WTC11 (cell line): Measurements from ENCODE around the gene GRK1. TPM values are rescaled to one million over a fixed set of nuclear protein-coding genes. Genes with fewer than 3 reads are reported as not detected.

ENCODE experiments used
- ATAC-seq: fragments of 200-7000 bp; cut with Tn5 transposase; 2 replicates; pipeline ENCODE4 v1.10.0; 2021; ENCODE audit warnings: mild to moderate bottlenecking, moderate library complexity
- CTCF ChIA-PET: fragments of 300-600 bp; sonication (Branson Sonifier 250); formaldehyde crosslinking; loops from one replicate; lab custom pipeline; 2021; ENCODE audit warnings: antibody characterized with exemption; lab: Charles Lee
- POLR2A ChIA-PET: fragments of 350-600 bp; sonication (Branson Sonifier 250); formaldehyde crosslinking; loops from one replicate; lab custom pipeline; 2021; ENCODE audit warnings: antibody characterized with exemption; lab: Charles Lee
- DNase-seq: peaks from one replicate; pipeline ENCODE4 v3.0.0; 2021; ENCODE audit warnings: low spot score
- H3K27ac Mint-ChIP-seq: 2 replicates; pipeline ENCODE4 v1.8.0; 2021; ENCODE audit warnings: mixed read lengths
- H3K27me3 Mint-ChIP-seq: 2 replicates; pipeline ENCODE4 v1.8.0; 2021; ENCODE audit warnings: low read depth, mild to moderate bottlenecking, moderate library complexity, mixed read lengths
- H3K36me3 Mint-ChIP-seq: 2 replicates; pipeline ENCODE4 v1.8.0; 2021; ENCODE audit warnings: mixed read lengths
- H3K4me1 Mint-ChIP-seq: 2 replicates; pipeline ENCODE4 v1.8.0; 2022; ENCODE audit warnings: mixed read lengths
- H3K4me3 Mint-ChIP-seq: 2 replicates; pipeline ENCODE4 v1.8.0; 2021; ENCODE audit warnings: mild to moderate bottlenecking, moderate library complexity, mixed read lengths
- H3K9me3 Mint-ChIP-seq: 2 replicates; pipeline ENCODE4 v1.8.0; 2021; ENCODE audit warnings: mixed read lengths
- ATF2 ChIP-seq: sonication (generic); formaldehyde crosslinking; IDR thresholded peaks from 2 replicates; pipeline ENCODE4 v1.8.1; 2022; ENCODE audit warnings: low read depth, missing genetic modification reagents, borderline replicate concordance
- CBFB ChIP-seq: sonication (generic); formaldehyde crosslinking; IDR thresholded peaks from 2 replicates; pipeline ENCODE4 v1.8.1; 2022; ENCODE audit warnings: mild to moderate bottlenecking, low read depth, missing genetic modification reagents
- EMX1 ChIP-seq: fragments of 250-450 bp; sonication (Bioruptor Pico); IDR thresholded peaks from 2 replicates; pipeline ENCODE4 v1.8.0; 2021; ENCODE audit warnings: mild to moderate bottlenecking
- ERG ChIP-seq: fragments of 250-450 bp; sonication (Bioruptor Pico); IDR thresholded peaks from 2 replicates; pipeline ENCODE4 v1.8.0; 2021; ENCODE audit warnings: mild to moderate bottlenecking
- FOXJ3 ChIP-seq: sonication (generic); formaldehyde crosslinking; IDR thresholded peaks from 2 replicates; pipeline ENCODE4 v1.9.0; 2021; ENCODE audit warnings: missing genetic modification reagents, mild to moderate bottlenecking, borderline replicate concordance
- KAT7 ChIP-seq: sonication (generic); formaldehyde crosslinking; IDR thresholded peaks from 2 replicates; pipeline ENCODE4 v1.8.1; 2023; ENCODE audit warnings: missing genetic modification reagents, mild to moderate bottlenecking, borderline replicate concordance
- NFATC4 ChIP-seq: fragments of 250-450 bp; sonication (Bioruptor Pico); IDR thresholded peaks from 2 replicates; pipeline ENCODE4 v1.9.0; 2021; ENCODE audit warnings: mild to moderate bottlenecking
- NFE2L1 ChIP-seq: sonication (generic); formaldehyde crosslinking; IDR thresholded peaks from 2 replicates; pipeline ENCODE4 v1.8.1; 2023; ENCODE audit warnings: missing genetic modification reagents
- NR2C2 ChIP-seq: sonication (generic); formaldehyde crosslinking; IDR thresholded peaks from 2 replicates; pipeline ENCODE4 v1.8.0; 2022; ENCODE audit warnings: mild to moderate bottlenecking, missing genetic modification reagents
- PRDM15 ChIP-seq: sonication (generic); formaldehyde crosslinking; IDR thresholded peaks from 2 replicates; pipeline ENCODE4 v1.8.0; 2022; ENCODE audit warnings: missing genetic modification reagents
- RELA ChIP-seq: sonication (generic); formaldehyde crosslinking; IDR thresholded peaks from 2 replicates; pipeline ENCODE4 v1.8.1; 2022; ENCODE audit warnings: missing genetic modification reagents, mild to moderate bottlenecking, borderline replicate concordance
- SMAD3 ChIP-seq: sonication (generic); formaldehyde crosslinking; IDR thresholded peaks from 2 replicates; pipeline ENCODE4 v1.8.0; 2022; ENCODE audit warnings: missing genetic modification reagents, mild to moderate bottlenecking, borderline replicate concordance
- ZBTB21 ChIP-seq: sonication (generic); formaldehyde crosslinking; IDR thresholded peaks from 2 replicates; pipeline ENCODE4 v1.8.1; 2023; ENCODE audit warnings: mild to moderate bottlenecking, missing genetic modification reagents, borderline replicate concordance
- ZNF232 ChIP-seq: sonication (generic); formaldehyde crosslinking; IDR thresholded peaks from 2 replicates; pipeline ENCODE4 v1.8.0; 2022; ENCODE audit warnings: mild to moderate bottlenecking, missing genetic modification reagents
- ZNF263 ChIP-seq: sonication (generic); formaldehyde crosslinking; IDR thresholded peaks from 2 replicates; pipeline ENCODE4 v1.8.1; 2022; ENCODE audit warnings: low read depth, mild to moderate bottlenecking, moderate library complexity, missing genetic modification reagents
- ZNF317 ChIP-seq: sonication (generic); formaldehyde crosslinking; IDR thresholded peaks from 2 replicates; pipeline ENCODE4 v1.8.1; 2023; ENCODE audit warnings: low read depth, mild to moderate bottlenecking, moderate library complexity, missing genetic modification reagents, borderline replicate concordance
- ZNF396 ChIP-seq: fragments of 250-450 bp; sonication (Bioruptor Pico); IDR thresholded peaks from 2 replicates; pipeline ENCODE4 v1.8.0; 2021; ENCODE audit warnings: mild to moderate bottlenecking, moderate library complexity, borderline replicate concordance
- ZNF671 ChIP-seq: fragments of 250-450 bp; sonication (Bioruptor Pico); IDR thresholded peaks from 2 replicates; pipeline ENCODE4 v1.8.0; 2021; ENCODE audit warnings: mild to moderate bottlenecking
- total RNA-seq: library from RNA; stranded (reverse); gene quantifications from 3 replicates; pipeline ENCODE4 v1.2.3, GENCODE V29; 2021
- TF ChIP-seq, protein P1 (sequence below): sonication (generic); formaldehyde crosslinking; IDR thresholded peaks from 2 replicates; pipeline ENCODE4 v1.8.1; 2023; ENCODE audit warnings: mild to moderate bottlenecking, moderate library complexity, missing genetic modification reagents
- TF ChIP-seq, protein P2 (sequence below): fragments of 250-450 bp; sonication (Bioruptor Pico); IDR thresholded peaks from 2 replicates; pipeline ENCODE4 v1.9.0; 2021; ENCODE audit warnings: mild to moderate bottlenecking
- TF ChIP-seq, protein P3 (sequence below): sonication (generic); formaldehyde crosslinking; IDR thresholded peaks from 2 replicates; pipeline ENCODE4 v1.8.1; 2022; ENCODE audit warnings: low read depth, mild to moderate bottlenecking, moderate library complexity, missing genetic modification reagents, borderline replicate concordance
- TF ChIP-seq, protein P4 (sequence below): sonication (generic); formaldehyde crosslinking; conservative IDR thresholded peaks from 2 replicates; pipeline ENCODE4 v1.8.1; 2022; ENCODE audit warnings: mild to moderate bottlenecking, missing genetic modification reagents

GRK1 gene
- total RNA-seq, 1 experiment from 2014 or later: 0.17 TPM

GRCh38 chr13:113770441-113770840 is 103.4 kb downstream of the GRK1 start:
- H3K9me3 Mint-ChIP-seq: peaks cover 10% of the 10 kb centered on the region
- H3K36me3 Mint-ChIP-seq: no peaks in the 10 kb centered on the region; the same call in 1 of the 2 replicates
- ChIA-PET POLR2A (no interaction called here), CTCF (no interaction called here)
- H3K4me1 Mint-ChIP-seq: peaks cover 9% of the 10 kb centered on the region
- no peaks in the 10 kb centered on the region for H3K27me3 Mint-ChIP-seq
- TF ChIP-seq ZNF263 (CRISPR knock-in tag) (no peak), NFATC4 (CRISPR knock-in tag) (no peak), ZNF317 (no peak), ERG (no peak), NR2C2 (no peak), ATF2 (no peak), NFE2L1 (no peak), ZNF396 (CRISPR knock-in tag) (no peak), RELA (no peak), CBFB (CRISPR knock-in tag) (no peak), FOXJ3 (CRISPR knock-in tag) (no peak), ZNF671 (CRISPR knock-in tag) (no peak), EMX1 (CRISPR knock-in tag) (no peak), KAT7 (no peak)
- TF ChIP-seq, protein P1, sequence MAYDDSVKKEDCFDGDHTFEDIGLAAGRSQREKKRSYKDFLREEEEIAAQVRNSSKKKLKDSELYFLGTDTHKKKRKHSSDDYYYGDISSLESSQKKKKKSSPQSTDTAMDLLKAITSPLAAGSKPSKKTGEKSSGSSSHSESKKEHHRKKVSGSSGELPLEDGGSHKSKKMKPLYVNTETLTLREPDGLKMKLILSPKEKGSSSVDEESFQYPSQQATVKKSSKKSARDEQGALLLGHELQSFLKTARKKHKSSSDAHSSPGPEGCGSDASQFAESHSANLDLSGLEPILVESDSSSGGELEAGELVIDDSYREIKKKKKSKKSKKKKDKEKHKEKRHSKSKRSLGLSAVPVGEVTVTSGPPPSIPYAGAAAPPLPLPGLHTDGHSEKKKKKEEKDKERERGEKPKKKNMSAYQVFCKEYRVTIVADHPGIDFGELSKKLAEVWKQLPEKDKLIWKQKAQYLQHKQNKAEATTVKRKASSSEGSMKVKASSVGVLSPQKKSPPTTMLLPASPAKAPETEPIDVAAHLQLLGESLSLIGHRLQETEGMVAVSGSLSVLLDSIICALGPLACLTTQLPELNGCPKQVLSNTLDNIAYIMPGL (CRISPR knock-in tag): no peak
- TF ChIP-seq, protein P2, sequence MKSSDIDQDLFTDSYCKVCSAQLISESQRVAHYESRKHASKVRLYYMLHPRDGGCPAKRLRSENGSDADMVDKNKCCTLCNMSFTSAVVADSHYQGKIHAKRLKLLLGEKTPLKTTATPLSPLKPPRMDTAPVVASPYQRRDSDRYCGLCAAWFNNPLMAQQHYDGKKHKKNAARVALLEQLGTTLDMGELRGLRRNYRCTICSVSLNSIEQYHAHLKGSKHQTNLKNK (CRISPR knock-in tag): no peak
- TF ChIP-seq, protein P3, sequence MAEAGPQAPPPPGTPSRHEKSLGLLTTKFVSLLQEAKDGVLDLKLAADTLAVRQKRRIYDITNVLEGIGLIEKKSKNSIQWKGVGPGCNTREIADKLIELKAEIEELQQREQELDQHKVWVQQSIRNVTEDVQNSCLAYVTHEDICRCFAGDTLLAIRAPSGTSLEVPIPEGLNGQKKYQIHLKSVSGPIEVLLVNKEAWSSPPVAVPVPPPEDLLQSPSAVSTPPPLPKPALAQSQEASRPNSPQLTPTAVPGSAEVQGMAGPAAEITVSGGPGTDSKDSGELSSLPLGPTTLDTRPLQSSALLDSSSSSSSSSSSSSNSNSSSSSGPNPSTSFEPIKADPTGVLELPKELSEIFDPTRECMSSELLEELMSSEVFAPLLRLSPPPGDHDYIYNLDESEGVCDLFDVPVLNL (CRISPR knock-in tag): no peak
- TF ChIP-seq, protein P4, sequence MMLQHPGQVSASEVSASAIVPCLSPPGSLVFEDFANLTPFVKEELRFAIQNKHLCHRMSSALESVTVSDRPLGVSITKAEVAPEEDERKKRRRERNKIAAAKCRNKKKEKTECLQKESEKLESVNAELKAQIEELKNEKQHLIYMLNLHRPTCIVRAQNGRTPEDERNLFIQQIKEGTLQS (CRISPR knock-in tag): no peak
- H3K27ac Mint-ChIP-seq: no peak overlapping the region
- DNase-seq (no peak), ATAC-seq (no peak)
- H3K4me3 Mint-ChIP-seq: no peak overlapping the region

DNA sequence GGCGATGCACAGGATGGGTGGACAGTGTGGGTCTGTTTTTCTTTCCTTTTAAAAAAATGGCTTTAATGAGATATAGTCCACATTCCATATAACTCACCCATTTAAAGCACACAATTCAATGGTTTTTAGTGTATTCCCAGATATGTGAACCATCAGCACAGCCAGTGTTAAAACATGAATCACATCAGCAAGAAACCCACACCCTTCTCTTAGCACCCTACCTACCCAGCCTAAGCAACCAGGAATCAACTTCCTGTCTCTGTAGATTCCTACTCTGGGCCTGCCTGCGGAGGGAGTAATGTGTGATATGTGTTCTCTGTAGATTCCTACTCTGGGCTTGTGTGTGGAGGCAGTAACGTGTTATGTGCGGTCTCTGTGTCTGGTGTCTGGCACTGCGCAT is 103.9 kb downstream of the GRK1 start:
- DNase-seq: no peak
- ChIA-PET POLR2A (no interaction called here), CTCF (no interaction called here)
- no peaks in the 10 kb centered on the region; the same call in 1 of the 2 replicates for H3K36me3 Mint-ChIP-seq
- H3K27me3 Mint-ChIP-seq: no peaks in the 10 kb centered on the region
- H3K4me1 Mint-ChIP-seq: peaks cover 4% of the 10 kb centered on the region; the same call in 1 of the 2 replicates
- H3K27ac Mint-ChIP-seq: no peak overlapping the region
- TF ChIP-seq CBFB (CRISPR knock-in tag) (no peak), PRDM15 (CRISPR knock-in tag) (no peak), ZBTB21 (CRISPR knock-in tag) (no peak), SMAD3 (CRISPR knock-in tag) (no peak), ZNF232 (CRISPR knock-in tag) (no peak)
- TF ChIP-seq, all 79 proteins: peak for 0
- no peak for ATAC-seq
- Mint-ChIP-seq H3K4me3 (no peak overlapping the region), H3K9me3 (peaks cover 10% of the 10 kb centered on the region)
